Osteoblast (primary cell): ENCODE results near the gene AGBL4. TPM values are rescaled to one million over a fixed set of nuclear protein-coding genes. Genes with fewer than 3 reads are reported as not detected.

Experiments
- DNase-seq: peaks from one replicate; pipeline ENCODE4 v3.0.0; 2011; ENCODE audit warnings: low spot score, mixed read lengths; ENCODE audit not compliant: insufficient read length; ENCODE audit errors: missing footprints
- H2AFZ ChIP-seq: 2 replicates; pipeline ENCODE4 v1.6.0; 2011; ENCODE audit warnings: mild to moderate bottlenecking, low read length
- H3K27ac ChIP-seq: 2 replicates; pipeline ENCODE4 v1.5.1; 2011; ENCODE audit warnings: mild to moderate bottlenecking, low read depth, low read length, moderate library complexity
- H3K27me3 ChIP-seq: 2 replicates; pipeline ENCODE4 v1.6.0; 2012; ENCODE audit warnings: mild to moderate bottlenecking, control low read depth, inconsistent platforms, low read length, moderate library complexity; ENCODE audit not compliant: insufficient read depth
- H3K36me3 ChIP-seq: 2 replicates; pipeline ENCODE4 v1.5.1; 2011; ENCODE audit warnings: mild to moderate bottlenecking, low read length, control low read depth, moderate library complexity; ENCODE audit not compliant: insufficient read depth
- H3K4me1 ChIP-seq: 2 replicates; pipeline ENCODE4 v1.5.1; 2011; ENCODE audit warnings: mild to moderate bottlenecking, low read length, control low read depth, moderate library complexity; ENCODE audit not compliant: insufficient read depth
- H3K4me2 ChIP-seq: 2 replicates; pipeline ENCODE4 v1.6.0; 2011; ENCODE audit warnings: mild to moderate bottlenecking, low read length; ENCODE audit not compliant: insufficient read depth
- H3K4me3 ChIP-seq: fragments of 200-600 bp; sonication (generic); 3 replicates; pipeline ENCODE4 v1.5.1; 2012; ENCODE audit warnings: mild to moderate bottlenecking, low read length, inconsistent platforms; ENCODE audit not compliant: insufficient read depth
- H3K79me2 ChIP-seq: 2 replicates; pipeline ENCODE4 v1.6.0; 2012; ENCODE audit warnings: mild to moderate bottlenecking, low read length, control low read depth, inconsistent platforms; ENCODE audit not compliant: insufficient read depth
- H3K9me3 ChIP-seq: 2 replicates; pipeline ENCODE4 v1.5.1; 2011; ENCODE audit warnings: low read depth, low read length, control low read depth
- H4K20me1 ChIP-seq: 2 replicates; pipeline ENCODE4 v1.6.0; 2012; ENCODE audit warnings: mild to moderate bottlenecking, low read length, control low read depth; ENCODE audit not compliant: insufficient read depth
- total RNA-seq: library from RNA; depleted of rRNA; stranded (reverse); fragments of >200 nt; gene quantifications from 2 replicates; pipeline ENCODE4 v1.2.3, GENCODE V29; 2012
- TF ChIP-seq, protein P1 (sequence below): IDR thresholded peaks from 2 replicates; pipeline ENCODE4 v1.5.1; 2011; ENCODE audit warnings: mild to moderate bottlenecking, low read depth, low read length, moderate library complexity; ENCODE audit errors: extremely low read depth

Gene AGBL4
- total RNA-seq, 1 donor = not detected

DNA sequence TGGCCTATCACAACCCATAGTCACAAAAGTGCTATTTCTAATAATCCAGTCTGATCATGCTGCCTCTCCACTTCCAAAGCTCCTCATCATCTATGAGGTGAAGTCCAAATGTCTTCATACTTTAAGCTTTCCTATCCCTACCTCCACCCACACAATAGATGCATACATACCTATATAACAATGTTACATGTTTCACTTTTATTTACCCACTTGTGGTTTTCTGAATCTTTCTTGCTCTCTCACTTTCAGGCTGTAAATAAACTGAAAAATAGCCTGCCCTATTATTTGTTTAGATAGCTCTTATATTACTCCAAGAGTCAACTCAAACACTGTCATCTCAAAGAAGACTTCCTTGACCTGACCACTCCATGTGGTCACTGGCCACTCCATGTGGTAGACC lies 840.3 kb downstream of the AGBL4 start:
- H3K4me2 ChIP-seq = no peak overlapping the region
- H3K4me3 ChIP-seq = no peak overlapping the region
- no peaks in the 10 kb centered on the region for H3K36me3 ChIP-seq
- no peaks in the 10 kb centered on the region for H3K9me3 ChIP-seq
- H2AFZ ChIP-seq = no peak overlapping the region
- H3K79me2 ChIP-seq = no peaks in the 10 kb centered on the region
- TF ChIP-seq, protein P1, sequence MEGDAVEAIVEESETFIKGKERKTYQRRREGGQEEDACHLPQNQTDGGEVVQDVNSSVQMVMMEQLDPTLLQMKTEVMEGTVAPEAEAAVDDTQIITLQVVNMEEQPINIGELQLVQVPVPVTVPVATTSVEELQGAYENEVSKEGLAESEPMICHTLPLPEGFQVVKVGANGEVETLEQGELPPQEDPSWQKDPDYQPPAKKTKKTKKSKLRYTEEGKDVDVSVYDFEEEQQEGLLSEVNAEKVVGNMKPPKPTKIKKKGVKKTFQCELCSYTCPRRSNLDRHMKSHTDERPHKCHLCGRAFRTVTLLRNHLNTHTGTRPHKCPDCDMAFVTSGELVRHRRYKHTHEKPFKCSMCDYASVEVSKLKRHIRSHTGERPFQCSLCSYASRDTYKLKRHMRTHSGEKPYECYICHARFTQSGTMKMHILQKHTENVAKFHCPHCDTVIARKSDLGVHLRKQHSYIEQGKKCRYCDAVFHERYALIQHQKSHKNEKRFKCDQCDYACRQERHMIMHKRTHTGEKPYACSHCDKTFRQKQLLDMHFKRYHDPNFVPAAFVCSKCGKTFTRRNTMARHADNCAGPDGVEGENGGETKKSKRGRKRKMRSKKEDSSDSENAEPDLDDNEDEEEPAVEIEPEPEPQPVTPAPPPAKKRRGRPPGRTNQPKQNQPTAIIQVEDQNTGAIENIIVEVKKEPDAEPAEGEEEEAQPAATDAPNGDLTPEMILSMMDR = no peak
- no peaks in the 10 kb centered on the region for H4K20me1 ChIP-seq
- no peak for DNase-seq
- H3K4me1 ChIP-seq = no peaks in the 10 kb centered on the region
- H3K27me3 ChIP-seq = no peaks in the 10 kb centered on the region
- H3K27ac ChIP-seq = no peak overlapping the region

DNA sequence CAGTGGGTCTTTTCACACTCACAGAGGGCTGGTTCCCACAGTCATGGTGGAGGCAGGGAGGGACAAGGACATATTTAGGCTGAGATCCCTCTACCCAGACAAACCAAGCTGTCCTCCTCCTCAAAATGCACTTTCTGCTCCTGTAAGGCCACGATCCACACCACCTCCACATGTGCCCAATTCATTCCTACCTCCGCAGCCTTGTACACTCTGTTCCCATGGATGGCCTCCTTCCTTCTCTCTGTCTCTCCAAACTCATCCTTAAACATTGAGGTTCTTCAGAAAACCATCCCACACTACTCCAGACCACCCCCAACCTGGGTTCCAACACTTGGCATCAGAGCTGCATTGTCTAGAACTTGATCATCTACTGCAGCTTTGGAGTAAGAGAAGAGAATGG lies 842.7 kb downstream of the AGBL4 start:
- TF ChIP-seq, protein P1 = no peak
- Histone ChIP-seq H3K36me3 (no peaks in the 10 kb centered on the region), H3K27me3 (no peaks in the 10 kb centered on the region), H3K9me3 (no peaks in the 10 kb centered on the region), H4K20me1 (no peaks in the 10 kb centered on the region), H3K4me3 (no peak overlapping the region), H3K79me2 (no peaks in the 10 kb centered on the region), H3K4me2 (no peak overlapping the region), H3K27ac (no peak overlapping the region), H2AFZ (no peak overlapping the region), H3K4me1 (no peaks in the 10 kb centered on the region)
- DNase-seq = no peak

DNA sequence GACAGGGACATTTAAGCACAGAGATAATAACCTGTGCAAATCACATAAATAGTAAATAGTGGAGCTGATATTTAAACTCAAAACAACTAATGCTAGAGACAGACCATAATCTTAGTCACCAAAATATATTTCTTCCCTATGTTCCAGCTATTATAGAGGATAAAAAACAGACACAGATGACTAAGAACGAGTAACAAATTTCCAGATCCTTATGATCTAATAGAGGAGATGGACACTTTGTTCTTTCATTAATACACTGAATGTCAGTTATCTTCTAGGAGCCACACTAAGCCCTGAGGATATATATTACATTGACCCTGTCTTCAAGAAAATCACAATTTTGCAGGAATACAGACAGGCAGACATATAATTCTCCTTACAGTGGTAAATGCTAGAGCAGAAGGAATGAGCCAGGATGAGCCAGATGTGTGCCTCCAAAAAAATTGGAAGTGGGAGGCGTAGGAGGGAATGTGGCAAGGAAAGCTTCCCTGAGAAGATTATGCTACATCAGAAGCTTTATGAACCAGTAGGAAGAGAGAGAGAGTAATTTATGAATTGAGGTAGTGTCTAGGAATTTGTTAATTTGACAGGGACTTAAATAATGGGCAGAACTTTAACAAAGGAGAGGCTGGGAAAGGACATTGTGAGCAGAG lies 851.7 kb downstream of the AGBL4 start:
- Histone ChIP-seq H3K4me3 (no peak overlapping the region), H4K20me1 (no peaks in the 10 kb centered on the region), H3K9me3 (no peaks in the 10 kb centered on the region), H3K4me2 (no peak overlapping the region), H3K4me1 (no peaks in the 10 kb centered on the region), H2AFZ (no peak overlapping the region), H3K27ac (no peak overlapping the region), H3K36me3 (no peaks in the 10 kb centered on the region), H3K79me2 (no peaks in the 10 kb centered on the region), H3K27me3 (no peaks in the 10 kb centered on the region)
- TF ChIP-seq, protein P1 = no peak
- DNase-seq = no peak

DNA sequence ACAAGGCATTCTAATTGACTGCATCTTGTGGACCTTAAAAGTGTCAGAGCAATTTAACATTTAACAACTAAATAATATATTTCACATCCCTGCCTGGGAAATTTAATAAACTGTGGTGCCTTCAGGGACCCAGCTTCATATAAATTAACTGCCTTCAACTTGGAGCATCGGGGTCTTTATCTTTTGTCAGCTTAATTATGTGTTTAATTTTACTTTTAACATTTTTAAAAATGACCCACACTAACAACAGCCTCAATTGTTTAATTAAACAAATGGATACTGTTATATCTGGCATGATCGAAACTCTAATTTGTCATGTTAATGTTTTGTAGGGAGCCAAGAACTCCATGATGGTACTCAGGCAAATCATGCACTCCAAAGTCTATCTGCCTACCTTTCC lies 857.7 kb downstream of the AGBL4 start:
- H3K79me2 ChIP-seq = no peaks in the 10 kb centered on the region
- no peaks in the 10 kb centered on the region for H3K36me3 ChIP-seq
- no peaks in the 10 kb centered on the region for H4K20me1 ChIP-seq
- no peak overlapping the region for H2AFZ ChIP-seq
- TF ChIP-seq, protein P1 = no peak
- H3K9me3 ChIP-seq = no peaks in the 10 kb centered on the region
- H3K4me2 ChIP-seq = no peak overlapping the region
- H3K4me1 ChIP-seq = no peaks in the 10 kb centered on the region
- H3K4me3 ChIP-seq = no peak overlapping the region
- H3K27me3 ChIP-seq = no peaks in the 10 kb centered on the region
- no peak overlapping the region for H3K27ac ChIP-seq
- no peak for DNase-seq
